IPS DF 6.9 (cell line): ENCODE measurements around the gene ANKRD31.

Source experiments
- DNase-seq: peaks from one replicate; pipeline ENCODE4 v3.0.0-alpha.2; 2013; ENCODE audit warnings: low read depth, low spot score
- H3K27ac ChIP-seq: one replicate; pipeline ENCODE4 v1.5.1; 2013; ENCODE audit warnings: low read length, control low read depth
- H3K27me3 ChIP-seq: 2 replicates; pipeline ENCODE4 v1.6.1; 2013; ENCODE audit warnings: mild to moderate bottlenecking, low read length; ENCODE audit not compliant: control insufficient read depth, insufficient read depth
- H3K36me3 ChIP-seq: 2 replicates; pipeline ENCODE4 v1.6.1; 2013; ENCODE audit warnings: low read length; ENCODE audit not compliant: control insufficient read depth, insufficient read depth
- H3K4me1 ChIP-seq: 2 replicates; pipeline ENCODE4 v1.6.1; 2013; ENCODE audit warnings: low read length; ENCODE audit not compliant: control insufficient read depth, insufficient read depth
- H3K4me3 ChIP-seq: 2 replicates; pipeline ENCODE4 v1.5.1; 2013; ENCODE audit warnings: mild to moderate bottlenecking, low read length
- H3K9me3 ChIP-seq: 2 replicates; pipeline ENCODE4 v1.6.1; 2013; ENCODE audit warnings: low read length, inconsistent platforms; ENCODE audit not compliant: control insufficient read depth, insufficient read depth
- WGBS: extraction: QIAGEN DNeasy Blood & Tissue Kit; methylation state at CpG from one replicate; pipeline ENCODE4 v1.1.7; 2013; ENCODE audit warnings: mixed read lengths, missing lambda C conversion rate; ENCODE audit not compliant: insufficient read length, insufficient coverage; 5-methylcytosine and 5-hydroxymethylcytosine counted together

ANKRD31 gene

DNA sequence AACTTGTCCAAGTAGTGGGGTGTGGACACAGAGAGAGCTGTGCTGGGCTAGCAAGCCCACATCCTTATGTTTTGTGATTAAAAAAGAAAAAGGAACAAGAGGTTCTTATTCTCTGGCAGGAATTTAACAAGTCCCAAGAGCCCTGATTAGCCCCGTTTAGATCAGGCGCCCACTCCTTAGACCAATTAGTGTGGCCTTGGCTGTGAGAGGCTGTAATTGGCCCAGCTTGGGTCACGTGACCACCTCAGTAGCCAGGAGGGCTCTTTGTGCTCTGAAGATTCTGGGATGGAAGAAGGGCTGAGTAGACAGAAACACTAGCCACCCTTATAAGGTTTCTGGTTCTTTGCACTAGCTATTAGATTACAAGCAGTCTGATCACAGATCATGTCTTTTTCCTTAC, 215.5 kb downstream of the ANKRD31 start:
- no CpG with 5 or more reads among the region's 3 CpGs for WGBS
- DNase-seq, result no peak

DNA sequence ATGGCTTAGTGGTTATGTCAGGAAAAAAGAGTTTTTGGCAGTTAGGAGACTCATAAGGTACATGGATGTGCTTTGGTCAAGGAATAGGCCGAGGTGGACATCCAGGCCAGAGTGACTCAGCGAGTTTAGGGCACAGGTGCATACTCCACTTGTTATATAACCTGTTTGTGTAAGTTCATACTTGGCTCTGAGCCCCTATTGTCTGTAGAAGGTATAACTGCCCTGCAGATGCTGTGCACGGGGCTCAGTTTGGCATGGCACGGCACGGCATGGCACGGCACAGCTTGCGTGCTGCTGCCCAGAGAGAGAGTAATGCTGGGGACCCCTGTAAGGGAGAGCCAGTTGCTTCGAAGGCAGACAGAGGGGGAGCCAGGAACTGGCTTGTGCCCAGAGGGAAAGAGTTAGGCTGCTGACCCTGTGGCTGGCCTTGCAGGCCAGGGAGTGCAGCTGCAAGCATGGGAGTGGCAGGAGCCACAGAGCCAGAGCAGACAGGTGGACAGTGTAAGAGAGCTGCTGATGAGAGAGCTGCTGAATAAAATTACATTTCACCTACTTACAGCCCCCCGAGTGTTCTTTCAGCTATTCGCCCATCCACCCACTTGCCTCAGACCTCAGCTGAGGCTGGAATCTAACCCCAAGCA, 216.5 kb downstream of the ANKRD31 start:
- H3K27ac ChIP-seq, result no peak overlapping the region
- no peaks in the 10 kb centered on the region for H3K9me3 ChIP-seq
- no peaks in the 10 kb centered on the region for H3K27me3 ChIP-seq
- H3K4me1 ChIP-seq, result no peaks in the 10 kb centered on the region
- no peak overlapping the region for H3K4me3 ChIP-seq
- no peak for DNase-seq
- no CpG with 5 or more reads among the region's 10 CpGs for WGBS
- no peaks in the 10 kb centered on the region for H3K36me3 ChIP-seq

More for the DNA sequence above, 215.5 kb downstream of the ANKRD31 start:
- no peaks in the 10 kb centered on the region for H3K9me3 ChIP-seq
- H3K27ac ChIP-seq, result no peak overlapping the region
- no peaks in the 10 kb centered on the region for H3K36me3 ChIP-seq
- H3K4me1 ChIP-seq, result no peaks in the 10 kb centered on the region
- no peaks in the 10 kb centered on the region for H3K27me3 ChIP-seq
- H3K4me3 ChIP-seq, result no peak overlapping the region

- no peak for DNase-seq
- no CpG with 5 or more reads among the region's 7 CpGs for WGBS
- H3K36me3 ChIP-seq, result no peaks in the 10 kb centered on the region
Observed at GRCh38 chr5:75018805-75019587, 217.7 kb downstream of the ANKRD31 start.

More at GRCh38 chr5:75018805-75019587, 217.7 kb downstream of the ANKRD31 start:
- no peak overlapping the region for H3K27ac ChIP-seq
- H3K27me3 ChIP-seq, result no peaks in the 10 kb centered on the region
- H3K4me3 ChIP-seq, result no peak overlapping the region
- H3K4me1 ChIP-seq, result no peaks in the 10 kb centered on the region
- no peaks in the 10 kb centered on the region for H3K9me3 ChIP-seq
